ENCODE measurements around the gene GRIN2A.

Gene GRIN2A

DNA sequence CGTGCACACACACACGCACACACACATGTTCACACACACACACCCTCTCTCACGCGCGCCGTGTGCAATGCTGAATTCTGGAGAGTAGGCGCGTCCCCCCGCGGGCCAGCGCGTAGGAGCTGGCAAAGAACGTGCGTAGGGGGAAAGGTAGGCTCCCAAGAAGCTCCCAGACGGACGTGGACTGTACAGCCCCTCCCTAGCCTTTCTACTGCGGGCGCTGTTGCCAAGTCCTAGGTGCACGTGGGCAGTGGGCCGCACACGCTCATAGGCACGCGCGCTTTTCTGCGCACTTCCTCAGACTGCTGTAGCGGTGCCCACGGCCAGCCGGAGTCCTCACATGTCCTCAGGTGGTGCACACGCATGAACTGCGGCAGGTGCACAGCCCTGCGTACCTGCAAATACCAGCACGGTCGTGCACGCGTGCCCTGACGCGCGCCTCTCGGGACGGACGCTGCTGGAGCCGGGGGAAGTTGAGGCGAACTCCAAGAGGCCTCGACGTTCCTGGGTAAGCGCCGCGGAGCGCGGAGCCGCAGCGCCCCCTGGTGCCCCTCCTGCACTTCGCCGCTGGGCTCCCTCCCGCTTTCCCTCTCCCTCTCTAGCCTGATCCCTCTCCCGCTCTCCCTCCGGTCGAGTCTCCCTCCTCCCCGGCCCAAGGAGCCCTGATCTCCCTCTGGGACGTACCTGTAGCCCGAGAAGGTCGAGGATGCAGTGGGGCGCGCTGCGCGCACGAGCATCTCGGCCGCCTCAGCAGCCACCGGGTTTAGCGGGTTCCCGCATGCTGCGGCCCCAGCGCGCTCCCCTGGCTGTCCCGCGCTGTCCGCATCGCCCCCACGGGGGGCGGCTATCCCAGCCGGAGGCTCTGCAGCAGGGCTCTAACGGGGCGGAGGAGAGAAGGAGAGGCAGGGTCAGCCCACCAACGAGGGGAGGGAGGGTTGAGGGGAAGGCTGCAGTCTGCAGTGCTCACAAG is 749 bp downstream of the GRIN2A start:
- peak; percentile 12 for DNase-seq

DNA sequence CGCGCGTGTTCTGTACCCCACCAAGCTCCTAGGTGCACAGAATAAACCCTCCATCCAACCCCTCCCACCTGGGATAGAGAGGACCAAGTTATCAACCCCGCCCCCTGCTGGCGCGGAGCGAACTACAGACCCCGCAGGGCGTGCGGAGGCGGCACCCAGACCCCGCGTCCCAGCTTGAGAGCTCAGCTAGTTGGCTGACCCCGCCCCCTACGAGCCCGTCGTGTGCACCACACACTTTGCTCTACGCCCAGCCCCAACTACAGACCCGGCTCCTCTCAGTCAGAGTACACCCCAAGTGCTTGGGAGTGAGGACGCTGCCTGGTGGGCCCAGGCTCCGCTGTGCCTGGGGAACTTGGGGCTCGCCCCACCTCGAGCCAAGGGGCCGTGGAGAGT is 1.5 kb downstream of the GRIN2A start:
- DNase-seq: peak; percentile 10

DNA sequence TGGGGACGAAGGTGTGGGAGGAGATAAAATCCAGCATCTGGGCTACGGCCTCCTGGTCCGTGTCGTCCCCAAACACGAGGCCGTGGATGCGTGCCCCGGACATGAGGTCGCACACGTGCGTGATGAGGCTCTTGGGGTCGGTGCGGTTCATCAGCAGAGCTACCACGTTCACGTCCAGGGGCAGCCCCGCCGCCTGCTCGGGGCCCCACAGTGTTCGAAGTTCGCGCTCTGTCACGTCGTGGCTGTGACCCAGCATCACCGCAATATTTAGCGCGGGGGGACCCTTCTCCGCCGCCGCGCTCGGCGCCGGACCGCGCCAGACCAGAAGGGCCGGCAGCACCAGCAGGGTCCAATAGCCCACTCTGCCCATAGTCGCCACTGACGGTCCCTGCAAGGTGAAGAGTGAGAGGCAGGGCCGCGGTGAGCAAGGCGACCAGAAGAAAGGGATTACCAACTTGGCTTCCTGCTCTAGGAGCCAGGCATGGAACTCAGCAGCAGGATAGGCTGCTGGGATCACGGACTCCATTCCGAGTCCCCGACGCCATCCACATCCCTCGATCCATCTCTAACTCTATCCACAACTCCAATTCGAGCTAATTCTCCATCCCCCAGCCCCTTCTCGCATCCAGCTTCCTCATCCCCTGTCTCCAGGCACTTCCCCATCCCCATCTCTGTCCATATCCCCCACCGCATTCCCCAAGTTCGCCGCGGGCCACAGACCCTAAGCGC is 2.0 kb downstream of the GRIN2A start:
- DNase-seq: no peak

DNA sequence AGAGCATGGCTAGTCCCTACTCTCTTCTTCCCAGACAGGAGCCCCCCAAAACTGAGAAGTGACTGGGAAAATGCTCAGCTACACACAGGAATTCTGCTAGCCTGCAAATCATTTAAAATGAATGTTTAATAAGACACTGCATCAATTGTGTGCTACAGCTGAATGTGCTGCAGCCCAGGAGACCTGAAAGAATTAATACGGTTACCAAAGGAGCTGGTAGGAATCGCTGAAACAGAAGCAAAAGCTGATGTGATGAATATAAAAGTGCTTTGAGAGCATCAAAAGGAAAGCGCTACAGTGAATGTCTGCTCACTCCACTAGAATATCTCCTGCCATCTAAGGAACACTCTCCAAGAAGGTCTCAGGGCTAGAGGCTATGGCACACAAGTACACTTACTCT is 3.7 kb downstream of the GRIN2A start:
- no peak for DNase-seq

DNA sequence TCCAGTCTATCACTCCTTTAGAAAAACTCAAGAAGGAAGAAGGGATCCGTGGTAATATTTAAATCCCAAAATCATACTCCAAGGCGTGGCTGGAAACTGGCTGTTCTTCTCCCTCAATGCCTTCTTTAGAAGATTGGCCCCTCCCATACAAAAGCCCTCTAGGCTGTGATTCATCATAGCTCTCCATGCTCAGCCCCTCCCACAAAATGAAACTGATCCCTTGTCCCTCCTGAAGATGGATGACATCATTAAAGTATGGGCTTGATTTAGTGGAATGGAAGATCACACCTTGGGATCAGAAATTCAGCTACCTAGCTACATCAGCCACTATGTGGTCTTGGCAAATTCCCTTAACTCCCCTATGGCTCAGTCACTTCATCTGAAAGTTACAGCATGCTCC is 4.1 kb downstream of the GRIN2A start:
- no peak for DNase-seq

DNA sequence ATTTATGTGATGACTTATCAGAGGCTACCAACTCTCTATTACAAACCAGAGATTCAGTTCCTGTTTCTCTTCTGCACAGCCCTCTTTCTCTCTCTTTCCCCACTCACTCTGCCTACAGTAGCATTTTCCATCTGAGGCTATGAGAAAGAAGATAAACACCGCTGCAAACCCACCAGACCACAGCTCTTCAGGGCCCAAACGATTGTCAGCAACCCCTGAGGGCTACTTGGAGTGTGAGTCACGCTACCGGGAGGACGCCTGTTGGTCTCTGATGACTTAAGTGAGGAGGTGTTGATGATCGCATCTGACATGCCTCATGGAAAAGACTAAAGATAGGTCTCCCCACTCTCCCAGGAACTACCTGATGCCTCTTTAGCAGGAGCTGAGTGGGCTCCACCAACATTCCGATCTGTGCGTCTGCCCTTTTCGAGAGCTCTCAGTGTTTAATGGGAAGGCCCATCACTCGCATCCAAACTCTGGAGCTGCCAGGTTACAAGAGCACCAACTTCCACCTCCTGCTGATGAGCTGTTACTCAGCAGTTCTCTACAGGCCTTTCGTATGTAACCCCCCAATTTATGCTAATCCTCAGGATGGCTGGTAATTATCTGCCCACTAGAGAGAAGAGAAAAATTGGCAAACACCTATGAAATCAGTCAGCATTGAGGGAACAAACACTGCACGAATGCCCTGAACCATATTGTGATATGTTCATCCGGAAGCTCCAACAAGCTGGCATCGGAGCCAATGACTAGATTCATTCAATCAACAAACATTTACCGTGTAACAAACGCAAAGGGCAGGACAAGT is 9.2 kb downstream of the GRIN2A start:
- no peak for DNase-seq

DNA sequence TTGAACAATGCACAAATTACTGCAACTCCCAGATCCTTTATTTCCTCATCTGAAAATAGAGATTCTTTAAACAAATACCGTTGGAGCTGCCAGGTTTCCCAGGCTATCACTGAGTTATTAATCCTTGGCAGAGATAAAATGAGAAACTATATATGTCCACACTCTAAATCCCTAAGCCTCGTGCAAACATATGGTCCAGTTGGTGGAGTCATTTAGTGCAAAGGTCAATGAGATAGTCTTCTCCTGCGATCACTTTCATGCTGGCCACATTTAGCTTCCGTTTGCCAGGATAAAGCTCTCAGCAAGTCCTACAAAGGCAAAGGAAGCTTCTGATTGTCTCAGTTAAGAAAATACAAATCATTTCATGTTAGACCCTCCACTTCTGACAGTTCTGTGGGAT is 11.0 kb downstream of the GRIN2A start:
- no peak for DNase-seq

DNA sequence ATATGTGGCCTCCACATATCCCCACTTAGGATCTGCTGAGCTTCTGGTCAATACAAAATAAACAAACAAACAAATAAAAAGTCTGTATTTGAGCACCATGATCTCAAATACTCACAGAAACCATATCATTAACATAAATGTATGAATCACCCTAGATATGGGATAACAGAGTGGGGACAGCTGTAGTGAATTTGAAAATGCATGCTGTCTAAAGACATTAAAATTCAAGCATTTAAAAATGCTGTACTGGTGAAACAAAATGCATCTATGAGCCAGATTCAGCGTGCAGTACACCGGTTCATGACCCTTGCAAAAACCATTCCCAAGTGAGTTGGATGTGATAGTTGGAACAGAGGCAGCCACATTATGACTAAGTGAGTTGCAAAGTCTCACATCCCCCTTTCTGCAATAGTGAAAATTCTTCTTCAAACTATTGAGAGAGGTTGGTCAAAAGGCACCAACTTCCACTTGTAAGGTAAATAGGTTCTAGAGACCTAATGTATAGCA is 12.3 kb downstream of the GRIN2A start:
- no peak for DNase-seq

DNA sequence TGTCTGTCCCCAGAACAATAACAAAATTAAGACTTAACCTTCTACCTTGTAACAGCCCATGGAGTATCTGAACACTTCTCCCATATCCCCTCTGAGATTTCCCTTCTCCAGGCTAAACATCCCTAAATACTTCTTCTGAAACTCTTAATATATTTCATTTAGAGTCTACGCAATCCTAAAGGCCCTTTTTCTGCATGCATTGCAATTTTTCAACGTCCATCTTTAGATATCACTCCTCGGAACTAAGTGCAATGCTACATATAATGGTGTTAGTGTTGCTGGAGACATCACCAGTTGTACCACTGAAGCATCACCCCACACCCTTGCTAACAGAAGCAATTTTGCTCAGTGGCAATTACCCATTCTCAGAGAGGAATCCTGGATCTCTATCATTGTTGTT is 13.2 kb downstream of the GRIN2A start:
- DNase-seq: no peak

DNA sequence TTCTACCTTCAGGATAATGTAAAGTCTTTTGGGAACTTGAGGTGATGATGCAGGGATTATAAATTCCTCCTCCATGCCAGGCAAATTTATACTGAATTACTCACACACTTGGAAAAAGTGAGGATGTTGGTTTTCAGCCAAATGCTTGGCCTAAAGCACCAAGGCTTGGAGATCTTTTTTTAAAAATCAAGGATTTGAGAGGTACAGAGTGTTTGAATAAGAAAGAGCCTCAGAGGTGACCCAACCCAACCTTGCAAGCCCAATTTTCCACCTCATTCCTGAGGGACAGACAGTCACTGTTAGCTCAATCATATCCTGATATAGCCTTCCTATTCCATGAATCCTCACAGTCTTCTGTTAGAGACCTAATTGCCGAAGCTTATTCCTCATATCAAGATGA is 14.0 kb downstream of the GRIN2A start:
- no peak for DNase-seq

DNA sequence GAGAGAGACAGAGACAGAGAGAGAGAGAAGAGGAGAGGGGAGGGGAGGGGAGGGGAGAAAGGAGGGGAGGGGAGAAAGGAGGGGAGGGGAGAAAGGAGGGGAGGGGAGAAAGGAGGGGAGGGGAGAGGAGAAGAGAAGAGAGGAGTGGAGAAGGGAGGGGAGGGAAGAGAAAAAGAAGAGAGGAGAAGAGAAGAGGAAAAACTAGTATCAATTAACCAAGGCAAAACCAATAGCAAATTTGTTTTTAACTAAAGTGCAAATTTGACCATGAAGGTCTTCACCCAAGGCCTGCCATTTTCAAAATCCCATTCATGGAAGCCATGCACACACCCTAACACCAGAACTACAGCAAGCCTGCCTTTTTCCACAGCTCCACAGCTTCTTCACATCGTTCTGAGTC is 16.6 kb downstream of the GRIN2A start:
- no peak for DNase-seq

DNA sequence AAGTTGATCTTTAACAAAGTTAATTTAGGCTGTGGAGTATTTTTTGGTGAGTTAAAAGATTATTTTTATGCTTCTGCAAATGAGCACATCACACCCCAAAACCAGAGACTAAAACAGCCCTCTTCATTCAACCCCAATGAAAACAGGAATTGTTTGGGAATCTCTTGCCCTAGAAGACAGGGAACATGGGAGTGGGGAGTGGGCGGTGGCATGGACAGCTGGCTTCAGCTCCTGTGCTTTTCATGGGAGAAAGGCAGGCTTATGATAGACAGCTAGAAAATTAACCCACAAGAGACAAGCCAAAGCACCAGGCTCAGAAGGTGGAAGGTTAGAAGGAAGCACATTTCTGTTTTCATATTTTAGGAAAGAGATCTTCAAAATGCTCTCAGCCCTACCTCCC is 19.2 kb downstream of the GRIN2A start:
- no peak for DNase-seq

DNA sequence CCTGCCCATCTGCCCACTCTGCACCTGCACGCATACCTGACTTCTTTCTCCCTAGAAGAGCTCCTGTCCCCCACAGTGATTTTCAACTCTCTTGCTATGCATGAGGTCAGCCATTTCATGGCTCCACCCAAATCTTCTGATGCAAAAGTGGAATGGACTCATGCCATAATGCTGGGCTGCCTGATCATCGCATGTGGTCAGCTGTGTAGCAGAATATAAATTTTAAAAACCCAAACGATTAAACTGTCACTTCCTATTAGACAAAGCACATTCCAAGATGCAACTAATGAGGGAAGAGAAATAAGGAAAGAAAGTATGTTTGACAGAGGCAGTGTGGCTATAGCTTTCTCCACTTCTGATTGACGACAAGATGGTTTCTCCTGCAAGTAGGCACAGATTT is 26.1 kb downstream of the GRIN2A start:
- DNase-seq: no peak

DNA sequence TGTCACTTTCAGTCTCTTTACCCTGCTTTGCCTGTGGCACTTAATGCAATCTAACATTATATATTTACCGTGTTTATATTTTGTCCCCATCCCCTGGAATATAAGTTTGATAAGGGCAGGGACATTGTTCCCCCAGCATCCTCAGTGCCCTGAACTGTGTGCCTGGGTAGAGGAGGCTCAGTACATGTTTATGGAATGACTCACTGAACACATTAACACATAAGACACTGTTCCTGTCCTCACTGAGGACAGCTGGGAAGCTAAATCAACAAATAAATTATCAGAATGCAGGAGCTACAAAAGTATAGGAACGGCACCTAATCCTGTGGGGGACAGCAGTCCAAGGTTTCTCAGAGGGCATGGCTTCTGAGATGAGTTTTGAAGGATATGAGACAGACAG is 27.8 kb downstream of the GRIN2A start:
- no peak for DNase-seq

DNA sequence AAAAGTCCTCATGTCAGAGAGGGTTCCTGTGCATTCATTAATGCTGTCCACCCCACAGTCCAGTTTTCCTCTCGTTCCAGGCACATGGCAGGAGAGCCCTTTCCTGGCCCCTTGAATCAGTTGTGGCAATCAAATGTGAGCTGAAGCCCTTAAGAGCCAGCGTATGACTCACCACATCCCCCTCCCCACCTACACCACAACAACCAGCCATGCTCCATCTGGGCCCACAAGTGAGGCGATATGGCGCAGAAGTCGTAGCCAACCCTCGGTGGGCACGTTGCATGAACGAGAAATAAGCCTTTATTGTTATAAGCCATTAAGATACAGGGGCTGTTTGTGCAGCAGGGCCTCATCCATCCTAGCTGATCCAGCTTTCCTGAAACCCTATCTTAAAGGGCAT is 28.2 kb downstream of the GRIN2A start:
- no peak for DNase-seq

DNA sequence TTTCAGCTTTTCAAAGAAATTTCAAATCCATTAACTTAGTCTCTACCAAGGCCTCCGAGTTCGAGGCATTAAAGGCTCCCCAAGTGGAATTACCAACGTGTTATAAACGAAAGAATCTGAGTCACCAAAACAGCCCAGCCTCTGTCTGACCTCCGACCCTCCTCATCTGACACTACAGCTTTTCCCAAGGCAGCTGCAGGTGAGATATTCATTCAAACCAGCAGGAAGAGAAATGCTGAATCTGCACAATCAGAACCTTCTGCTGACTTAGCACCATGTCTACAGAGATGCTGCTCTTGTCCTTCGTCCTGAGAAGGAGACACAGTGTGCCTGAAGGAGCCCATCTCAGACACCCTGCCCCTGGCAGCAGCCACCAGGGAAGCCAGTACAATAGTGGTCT is 30.5 kb downstream of the GRIN2A start:
- DNase-seq: no peak

DNA sequence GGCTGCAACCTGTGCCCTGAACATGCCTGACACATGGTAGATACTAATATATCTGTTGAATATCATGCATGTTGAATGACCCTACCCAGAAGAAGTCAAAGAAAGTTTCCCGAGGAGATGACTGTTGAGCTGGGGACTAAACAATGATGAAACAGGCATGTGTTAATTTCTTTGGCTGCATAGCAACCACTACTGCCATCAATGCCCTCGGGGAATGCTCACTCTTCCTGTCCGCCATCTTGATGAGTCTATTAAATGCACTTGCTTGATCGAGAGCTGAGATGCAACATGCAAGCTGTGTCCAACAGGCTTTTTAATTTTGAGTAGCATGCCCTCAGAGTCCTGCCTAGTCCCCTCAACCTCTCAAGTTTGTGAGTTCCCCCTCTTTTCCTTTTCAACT is 31.3 kb downstream of the GRIN2A start:
- no peak for DNase-seq

DNA sequence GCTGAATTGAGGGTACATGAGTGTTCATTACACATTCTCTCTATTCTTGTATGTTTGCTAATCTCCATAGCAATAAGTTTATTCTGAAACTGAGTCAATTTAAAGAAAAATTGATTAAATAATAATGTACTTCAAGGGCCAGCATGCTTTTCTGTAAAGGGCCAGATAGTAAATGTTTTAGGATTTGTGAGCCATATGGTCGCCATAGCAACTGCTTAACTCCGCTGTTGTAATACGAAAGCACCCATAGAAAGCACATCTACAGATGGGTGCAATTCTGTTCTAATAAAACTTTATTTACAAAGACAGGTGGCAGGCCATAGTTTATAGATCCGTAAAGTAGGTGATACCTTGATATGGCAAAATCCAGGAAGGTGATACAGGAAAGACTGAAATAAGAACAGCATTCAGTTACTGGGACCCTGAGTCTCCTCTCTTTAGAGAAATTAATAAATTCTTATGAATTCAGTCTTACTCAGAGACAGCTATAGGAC is 36.6 kb downstream of the GRIN2A start:
- no peak for DNase-seq

DNA sequence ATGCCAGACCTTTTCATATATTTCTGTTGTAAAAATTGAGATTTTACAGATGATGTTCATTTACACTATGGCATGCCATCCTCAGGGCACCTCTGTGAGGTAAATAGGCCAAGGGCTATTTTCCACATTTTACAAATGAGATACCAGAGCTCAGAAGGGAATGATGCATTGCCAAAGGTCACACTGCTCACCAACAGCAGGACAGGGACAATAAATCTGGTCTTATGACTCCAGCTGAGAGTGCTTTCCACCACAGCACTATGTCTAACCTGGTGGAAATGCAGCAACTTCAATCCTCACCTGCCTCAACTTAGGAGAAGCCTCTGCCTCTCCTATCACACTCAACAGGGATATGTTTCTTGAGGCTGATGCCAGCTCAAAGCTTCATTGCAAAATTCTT is 40.6 kb downstream of the GRIN2A start:
- DNase-seq: no peak

DNA sequence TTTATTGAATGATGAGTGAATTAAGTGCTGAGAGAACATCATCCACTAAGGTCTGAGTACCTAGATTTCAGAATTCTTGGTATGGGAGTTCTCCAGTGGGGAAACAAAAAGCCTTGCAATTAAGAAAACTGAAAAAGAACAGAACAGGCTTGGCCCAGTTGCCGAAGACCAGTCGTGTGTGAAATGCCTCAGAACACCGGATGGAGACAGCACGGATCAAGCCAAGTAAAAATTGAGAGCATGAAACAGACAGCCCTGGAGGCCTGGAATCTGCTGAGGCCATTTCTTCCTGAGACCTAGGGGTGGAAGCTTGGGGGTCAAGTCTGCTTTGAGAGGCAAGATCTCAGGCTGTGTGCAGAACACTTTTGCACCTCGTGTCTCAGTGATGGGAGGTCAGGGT is 43.3 kb downstream of the GRIN2A start:
- DNase-seq: no peak

DNA sequence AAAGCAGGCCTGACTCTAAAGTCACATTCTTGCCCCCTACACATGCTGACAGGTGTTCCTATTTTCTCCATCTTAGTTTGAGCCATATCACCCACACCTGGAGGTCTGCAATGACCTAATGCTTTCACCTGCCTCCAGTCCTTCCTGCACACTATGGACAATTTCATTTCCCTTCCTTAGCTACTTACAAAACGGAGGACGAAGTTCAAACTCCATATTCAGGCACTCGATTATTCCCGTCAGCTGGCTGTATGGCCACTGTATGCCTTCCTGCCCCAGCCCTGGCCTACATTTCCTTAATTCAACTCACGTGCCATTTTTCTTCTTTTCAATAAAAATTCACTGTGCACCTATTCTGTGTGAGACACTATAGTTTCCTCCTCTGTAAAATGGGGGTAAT is 44.9 kb downstream of the GRIN2A start:
- no peak for DNase-seq

DNA sequence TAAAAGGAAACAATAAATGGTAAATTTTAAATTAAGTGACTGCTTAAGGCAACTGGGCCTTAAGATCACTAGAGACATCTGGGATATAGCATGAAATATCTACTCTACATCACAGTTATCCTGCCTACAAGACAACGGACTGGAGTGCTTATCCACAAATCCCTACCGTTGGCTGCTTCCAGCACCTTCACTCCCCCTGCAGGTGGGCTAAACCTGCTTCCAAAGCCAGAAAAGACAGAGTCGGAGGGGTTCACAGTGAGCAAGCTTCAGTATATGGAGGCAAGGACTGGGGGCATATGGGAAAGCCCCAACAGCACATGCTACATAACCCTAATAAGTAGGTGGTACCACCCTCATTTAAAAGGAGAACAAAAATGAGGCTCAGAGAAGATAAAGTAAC is 45.3 kb downstream of the GRIN2A start:
- DNase-seq: no peak

DNA sequence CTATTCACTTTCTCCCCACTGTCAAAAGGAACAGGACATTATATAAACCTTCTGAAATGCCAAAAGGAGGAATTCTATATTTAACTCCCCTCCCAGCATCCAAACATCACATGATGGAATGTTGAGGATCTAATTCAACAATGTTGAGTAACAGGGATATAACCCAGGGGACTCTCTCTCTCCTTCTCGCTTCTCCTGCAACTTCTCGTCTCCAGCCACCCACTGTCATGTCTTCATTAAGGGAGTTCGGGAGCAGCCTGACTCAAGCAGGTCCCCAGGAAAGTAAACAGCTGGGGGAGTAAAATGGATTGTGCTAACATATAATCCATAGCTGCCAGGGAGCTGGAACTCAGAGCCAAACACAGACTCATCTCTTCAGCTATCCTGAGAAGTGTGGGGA is 51.7 kb downstream of the GRIN2A start:
- no peak for DNase-seq

All from CD4-positive, alpha-beta T cell treated with Interleukin-17A for 4 hours (primary cell).